ENCODE measurements around the gene MMP7.

The MMP7 gene

GRCh38 chr11:102530558-102530957 lies at the start of gene MMP7:
Gene MMP7, minus strand, starts transcription at chr11:102530747. Its CDS starts 47 bp downstream, at chr11:102530700.
- DNase-seq (ENCODE audit: low read depth): no peak
- peak within 1 kb of the TSS; percentile 1 for H3K4me3 ChIP-seq (ENCODE audit: low read depth, low read length)
- TF ChIP-seq CTCF (IDR thresholded peaks at IDR 0.05; ENCODE audit: low read depth, low read length, missing control alignments): no peak
- in situ Hi-C loops (cut with HindIII; ENCODE audit: low sequenced_read_pairs): no loop called here

GRCh38 chr11:102577723-102578122 lies 47.2 kb upstream of the MMP7 start:
- no peak overlapping the region for H3K4me3 ChIP-seq (ENCODE audit: low read depth, low read length)
- DNase-seq (ENCODE audit: low read depth): no peak
- in situ Hi-C loops (cut with HindIII; ENCODE audit: low sequenced_read_pairs): no loop called here
- no peak for TF ChIP-seq CTCF (IDR thresholded peaks at IDR 0.05; ENCODE audit: low read depth, low read length, missing control alignments)

DNA sequence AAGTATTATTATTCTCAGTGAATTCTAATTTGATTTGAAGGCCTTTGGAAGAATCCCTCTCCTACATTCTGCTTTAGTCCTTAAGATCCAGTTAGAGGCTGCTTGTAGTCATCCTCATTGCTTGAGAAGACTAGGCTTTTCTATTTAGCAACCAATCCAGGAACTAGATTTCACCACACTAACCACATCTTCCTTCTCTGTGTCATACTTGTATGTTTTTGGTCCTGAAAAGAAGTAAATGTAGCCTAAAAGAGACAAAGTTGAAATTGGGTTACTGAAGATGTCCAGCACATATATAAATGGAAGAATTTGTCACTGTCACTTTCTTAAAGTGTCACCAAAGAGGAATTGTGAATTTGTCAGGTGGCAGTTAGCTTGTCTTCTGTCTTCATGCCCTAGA lies 46.6 kb upstream of the MMP7 start:
- DNase-seq (ENCODE audit: low read depth): no peak
- no peak overlapping the region for H3K4me3 ChIP-seq (ENCODE audit: low read depth, low read length)
- in situ Hi-C loops (cut with HindIII; ENCODE audit: low sequenced_read_pairs): no loop called here
- TF ChIP-seq CTCF (IDR thresholded peaks at IDR 0.05; ENCODE audit: low read depth, low read length, missing control alignments): no peak

DNA sequence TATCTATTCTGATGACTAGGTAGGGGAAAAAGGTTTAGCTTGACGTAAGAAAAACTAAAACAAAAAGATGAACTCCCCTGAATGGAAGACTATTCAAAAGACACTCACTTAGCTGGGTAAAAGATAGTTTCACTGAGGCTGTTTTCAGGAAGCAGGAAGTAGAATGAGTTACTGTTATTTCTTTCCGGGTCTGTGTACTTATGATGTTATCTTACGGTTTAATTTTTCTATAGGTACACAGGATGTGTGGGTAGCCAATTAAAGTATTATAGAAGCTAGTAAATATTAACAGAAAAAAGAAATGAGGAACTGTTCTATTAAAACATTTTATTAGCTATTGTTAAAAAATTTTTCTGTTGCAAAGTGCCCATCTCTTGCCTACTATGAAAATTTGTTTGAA lies 45.8 kb upstream of the MMP7 start:
- H3K4me3 ChIP-seq (ENCODE audit: low read depth, low read length): no peak overlapping the region
- no peak for DNase-seq (ENCODE audit: low read depth)
- in situ Hi-C loops (cut with HindIII; ENCODE audit: low sequenced_read_pairs): no loop called here
- TF ChIP-seq CTCF (IDR thresholded peaks at IDR 0.05; ENCODE audit: low read depth, low read length, missing control alignments): no peak

GRCh38 chr11:102575012-102575411 lies 44.5 kb upstream of the MMP7 start:
- H3K4me3 ChIP-seq (ENCODE audit: low read depth, low read length): no peak overlapping the region
- no peak for TF ChIP-seq CTCF (IDR thresholded peaks at IDR 0.05; ENCODE audit: low read depth, low read length, missing control alignments)
- no peak for DNase-seq (ENCODE audit: low read depth)
- in situ Hi-C loops (cut with HindIII; ENCODE audit: low sequenced_read_pairs): no loop called here

DNA sequence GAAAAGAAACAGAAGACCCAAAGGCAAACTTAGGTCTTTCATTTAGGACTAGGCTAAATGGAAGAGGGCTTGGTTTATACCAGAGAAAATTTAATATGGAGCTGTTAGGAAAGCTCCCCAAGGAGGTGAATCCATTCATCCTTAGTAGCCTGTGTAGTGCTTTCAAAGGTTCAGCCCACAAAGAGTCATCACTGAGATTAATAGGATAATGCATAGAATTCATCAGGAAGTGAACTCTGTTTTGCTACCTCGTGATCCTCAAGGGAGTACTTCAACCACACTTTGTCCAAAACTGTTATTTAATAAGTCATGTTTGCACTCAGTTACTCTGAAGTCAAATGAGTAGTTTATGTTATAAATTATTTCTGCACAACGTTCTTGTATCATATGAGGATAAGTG lies 43.3 kb upstream of the MMP7 start:
- in situ Hi-C loops (cut with HindIII; ENCODE audit: low sequenced_read_pairs): no loop called here
- peak; percentile 16 for DNase-seq (ENCODE audit: low read depth)
- no peak overlapping the region for H3K4me3 ChIP-seq (ENCODE audit: low read depth, low read length)
- TF ChIP-seq CTCF (IDR thresholded peaks at IDR 0.05; ENCODE audit: low read depth, low read length, missing control alignments): no peak

Data from astrocyte of the cerebellum (primary cell).